ENCODE results near the gene SEMA5A.

DNA sequence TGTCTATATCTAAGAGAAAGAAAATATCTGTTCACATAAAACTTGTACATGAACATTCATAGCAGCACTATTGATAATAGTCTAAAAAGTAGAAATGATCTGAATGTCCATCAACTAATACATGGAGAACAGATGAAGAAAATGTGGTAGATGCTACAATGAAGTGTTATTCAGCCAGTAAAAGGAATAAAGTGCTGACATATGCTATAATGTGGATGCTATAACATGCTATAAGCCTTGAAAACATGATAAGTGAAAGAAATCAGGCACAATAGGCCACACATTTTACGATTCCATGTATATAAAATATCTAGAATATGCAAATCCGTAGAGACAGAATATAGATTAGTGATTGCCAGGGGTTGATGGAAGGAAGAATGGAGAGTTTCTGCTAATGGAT is 146.8 kb downstream of the SEMA5A start:
- TF ChIP-seq, protein P1, sequence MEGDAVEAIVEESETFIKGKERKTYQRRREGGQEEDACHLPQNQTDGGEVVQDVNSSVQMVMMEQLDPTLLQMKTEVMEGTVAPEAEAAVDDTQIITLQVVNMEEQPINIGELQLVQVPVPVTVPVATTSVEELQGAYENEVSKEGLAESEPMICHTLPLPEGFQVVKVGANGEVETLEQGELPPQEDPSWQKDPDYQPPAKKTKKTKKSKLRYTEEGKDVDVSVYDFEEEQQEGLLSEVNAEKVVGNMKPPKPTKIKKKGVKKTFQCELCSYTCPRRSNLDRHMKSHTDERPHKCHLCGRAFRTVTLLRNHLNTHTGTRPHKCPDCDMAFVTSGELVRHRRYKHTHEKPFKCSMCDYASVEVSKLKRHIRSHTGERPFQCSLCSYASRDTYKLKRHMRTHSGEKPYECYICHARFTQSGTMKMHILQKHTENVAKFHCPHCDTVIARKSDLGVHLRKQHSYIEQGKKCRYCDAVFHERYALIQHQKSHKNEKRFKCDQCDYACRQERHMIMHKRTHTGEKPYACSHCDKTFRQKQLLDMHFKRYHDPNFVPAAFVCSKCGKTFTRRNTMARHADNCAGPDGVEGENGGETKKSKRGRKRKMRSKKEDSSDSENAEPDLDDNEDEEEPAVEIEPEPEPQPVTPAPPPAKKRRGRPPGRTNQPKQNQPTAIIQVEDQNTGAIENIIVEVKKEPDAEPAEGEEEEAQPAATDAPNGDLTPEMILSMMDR (IDR thresholded peaks at IDR 0.05), result no peak
- no peak for TF ChIP-seq POLR2AphosphoS5 (IDR thresholded peaks at IDR 0.05)

Data from breast epithelium (tissue), 3 donors.